ENCODE results near the gene SPPL2A. TPM values are rescaled to one million over a fixed set of nuclear protein-coding genes. Genes with fewer than 3 reads are reported as not detected.

The SPPL2A gene
- total and polyA plus RNA-seq, 2 of the 13 experiments (the other 11 are each of a cell fraction or from before 2014, with no cell fraction given) = 80.5 to 105 TPM

DNA sequence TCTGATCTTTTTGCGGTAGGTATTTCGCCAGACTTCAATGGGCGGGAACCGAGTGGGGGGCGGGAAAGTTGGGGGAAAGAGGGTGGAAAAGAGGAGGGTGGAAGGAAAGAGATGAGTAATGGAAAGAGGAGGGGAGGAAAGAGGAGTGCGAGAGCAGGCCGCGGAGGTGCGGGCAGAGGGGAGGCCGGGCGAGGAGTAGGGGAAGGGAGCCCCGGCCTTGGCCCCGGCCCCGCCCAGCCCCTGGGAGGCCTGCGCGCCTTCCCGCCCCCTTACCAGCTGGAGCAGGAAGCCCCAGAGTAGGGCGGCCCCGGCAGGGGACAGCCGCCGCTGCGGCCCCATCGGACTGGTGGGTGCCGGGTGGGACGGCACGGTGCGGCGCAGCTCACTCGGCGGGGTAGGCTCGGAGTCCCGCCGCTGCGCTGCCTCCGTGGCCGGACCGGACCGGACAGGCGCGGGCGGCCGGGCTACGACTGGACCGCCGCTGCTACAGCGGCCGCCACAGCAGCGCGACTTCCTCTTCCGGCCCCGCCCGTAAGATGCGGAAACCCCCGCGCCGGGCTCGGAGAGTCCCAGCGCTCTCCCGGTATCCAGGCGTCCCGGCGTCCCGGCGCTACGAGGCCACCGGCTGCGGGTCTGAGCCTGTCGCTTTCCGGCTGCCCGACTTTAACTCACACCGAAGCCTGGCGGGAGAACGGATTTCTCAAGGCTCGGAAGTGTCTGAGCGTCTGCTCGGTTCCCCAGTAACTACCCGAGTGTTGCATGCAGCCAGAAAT, at the start of gene SPPL2A (continued):
- TF ChIP-seq, protein P1, sequence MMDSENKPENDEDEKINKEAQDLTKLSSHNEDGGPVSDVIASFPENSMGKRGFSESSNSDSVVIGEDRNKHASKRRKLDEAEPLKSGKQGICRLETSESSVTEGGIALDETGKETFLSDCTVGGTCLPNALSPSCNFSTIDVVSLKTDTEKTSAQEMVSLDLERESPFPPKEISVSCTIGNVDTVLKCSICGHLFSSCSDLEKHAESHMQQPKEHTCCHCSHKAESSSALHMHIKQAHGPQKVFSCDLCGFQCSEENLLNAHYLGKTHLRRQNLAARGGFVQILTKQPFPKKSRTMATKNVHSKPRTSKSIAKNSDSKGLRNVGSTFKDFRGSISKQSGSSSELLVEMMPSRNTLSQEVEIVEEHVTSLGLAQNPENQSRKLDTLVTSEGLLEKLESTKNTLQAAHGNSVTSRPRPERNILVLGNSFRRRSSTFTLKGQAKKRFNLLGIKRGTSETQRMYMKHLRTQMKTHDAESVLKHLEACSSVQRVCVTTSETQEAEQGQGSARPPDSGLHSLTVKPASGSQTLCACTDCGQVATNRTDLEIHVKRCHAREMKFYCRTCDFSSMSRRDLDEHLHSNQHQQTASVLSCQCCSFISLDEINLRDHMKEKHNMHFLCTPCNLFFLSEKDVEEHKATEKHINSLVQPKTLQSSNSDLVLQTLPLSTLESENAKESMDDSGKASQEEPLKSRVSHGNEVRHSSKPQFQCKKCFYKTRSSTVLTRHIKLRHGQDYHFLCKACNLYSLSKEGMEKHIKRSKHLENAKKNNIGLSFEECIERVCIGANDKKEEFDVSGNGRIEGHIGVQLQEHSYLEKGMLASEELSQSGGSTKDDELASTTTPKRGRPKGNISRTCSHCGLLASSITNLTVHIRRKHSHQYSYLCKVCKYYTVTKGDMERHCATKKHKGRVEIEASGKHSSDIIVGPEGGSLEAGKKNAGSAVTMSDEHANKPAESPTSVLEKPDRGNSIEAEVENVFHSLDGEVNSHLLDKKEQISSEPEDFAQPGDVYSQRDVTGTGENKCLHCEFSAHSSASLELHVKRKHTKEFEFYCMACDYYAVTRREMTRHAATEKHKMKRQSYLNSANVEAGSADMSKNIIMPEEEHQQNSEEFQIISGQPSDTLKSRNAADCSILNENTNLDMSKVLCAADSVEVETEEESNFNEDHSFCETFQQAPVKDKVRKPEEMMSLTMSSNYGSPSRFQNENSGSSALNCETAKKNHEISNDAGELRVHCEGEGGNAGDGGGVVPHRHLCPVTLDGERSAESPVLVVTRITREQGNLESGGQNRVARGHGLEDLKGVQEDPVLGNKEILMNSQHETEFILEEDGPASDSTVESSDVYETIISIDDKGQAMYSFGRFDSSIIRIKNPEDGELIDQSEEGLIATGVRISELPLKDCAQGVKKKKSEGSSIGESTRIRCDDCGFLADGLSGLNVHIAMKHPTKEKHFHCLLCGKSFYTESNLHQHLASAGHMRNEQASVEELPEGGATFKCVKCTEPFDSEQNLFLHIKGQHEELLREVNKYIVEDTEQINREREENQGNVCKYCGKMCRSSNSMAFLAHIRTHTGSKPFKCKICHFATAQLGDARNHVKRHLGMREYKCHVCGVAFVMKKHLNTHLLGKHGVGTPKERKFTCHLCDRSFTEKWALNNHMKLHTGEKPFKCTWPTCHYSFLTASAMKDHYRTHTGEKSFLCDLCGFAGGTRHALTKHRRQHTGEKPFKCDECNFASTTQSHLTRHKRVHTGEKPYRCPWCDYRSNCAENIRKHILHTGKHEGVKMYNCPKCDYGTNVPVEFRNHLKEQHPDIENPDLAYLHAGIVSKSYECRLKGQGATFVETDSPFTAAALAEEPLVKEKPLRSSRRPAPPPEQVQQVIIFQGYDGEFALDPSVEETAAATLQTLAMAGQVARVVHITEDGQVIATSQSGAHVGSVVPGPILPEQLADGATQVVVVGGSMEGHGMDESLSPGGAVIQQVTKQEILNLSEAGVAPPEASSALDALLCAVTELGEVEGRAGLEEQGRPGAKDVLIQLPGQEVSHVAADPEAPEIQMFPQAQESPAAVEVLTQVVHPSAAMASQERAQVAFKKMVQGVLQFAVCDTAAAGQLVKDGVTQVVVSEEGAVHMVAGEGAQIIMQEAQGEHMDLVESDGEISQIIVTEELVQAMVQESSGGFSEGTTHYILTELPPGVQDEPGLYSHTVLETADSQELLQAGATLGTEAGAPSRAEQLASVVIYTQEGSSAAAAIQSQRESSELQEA (CRISPR knock-in tag; IDR thresholded peaks at IDR 0.05; ENCODE audit: not compliant biosample characterization) = peak; percentile 16
- TF ChIP-seq NFKB2 (CRISPR knock-in tag; IDR thresholded peaks at IDR 0.05; ENCODE audit: borderline replicate concordance) (peak; percentile 48; the same call in 1 of the 2 replicates), SPEN (CRISPR knock-in tag; IDR thresholded peaks at IDR 0.05; ENCODE audit: low read depth) (0 out of 2 replicates have a peak, but pooled peaks have one; percentile 44), TARDBP (CRISPR knock-in tag; IDR thresholded peaks at IDR 0.05) (peak; percentile 56; the same call in 1 of the 2 replicates), ZNF350 (CRISPR knock-in tag; IDR thresholded peaks at IDR 0.05; ENCODE audit: borderline replicate concordance, low read depth) (0 out of 2 replicates have a peak, but pooled peaks have one; percentile 8), KDM4B (CRISPR knock-in tag; IDR thresholded peaks at IDR 0.05) (no peak; the same call in 1 of the 2 replicates), ZNF761 (CRISPR knock-in tag; conservative IDR thresholded peaks at IDR 0.05) (0 out of 2 replicates have a peak, but pooled peaks have one; percentile 45)
- TF ChIP-seq, protein P2, sequence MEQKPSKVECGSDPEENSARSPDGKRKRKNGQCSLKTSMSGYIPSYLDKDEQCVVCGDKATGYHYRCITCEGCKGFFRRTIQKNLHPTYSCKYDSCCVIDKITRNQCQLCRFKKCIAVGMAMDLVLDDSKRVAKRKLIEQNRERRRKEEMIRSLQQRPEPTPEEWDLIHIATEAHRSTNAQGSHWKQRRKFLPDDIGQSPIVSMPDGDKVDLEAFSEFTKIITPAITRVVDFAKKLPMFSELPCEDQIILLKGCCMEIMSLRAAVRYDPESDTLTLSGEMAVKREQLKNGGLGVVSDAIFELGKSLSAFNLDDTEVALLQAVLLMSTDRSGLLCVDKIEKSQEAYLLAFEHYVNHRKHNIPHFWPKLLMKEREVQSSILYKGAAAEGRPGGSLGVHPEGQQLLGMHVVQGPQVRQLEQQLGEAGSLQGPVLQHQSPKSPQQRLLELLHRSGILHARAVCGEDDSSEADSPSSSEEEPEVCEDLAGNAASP (CRISPR knock-in tag; IDR thresholded peaks at IDR 0.05; ENCODE audit: borderline replicate concordance) = peak; percentile 13; the same call in 1 of the 2 replicates

Measured in HepG2 (cell line).